Measurements from ENCODE around the gene ASTN2.

DNA sequence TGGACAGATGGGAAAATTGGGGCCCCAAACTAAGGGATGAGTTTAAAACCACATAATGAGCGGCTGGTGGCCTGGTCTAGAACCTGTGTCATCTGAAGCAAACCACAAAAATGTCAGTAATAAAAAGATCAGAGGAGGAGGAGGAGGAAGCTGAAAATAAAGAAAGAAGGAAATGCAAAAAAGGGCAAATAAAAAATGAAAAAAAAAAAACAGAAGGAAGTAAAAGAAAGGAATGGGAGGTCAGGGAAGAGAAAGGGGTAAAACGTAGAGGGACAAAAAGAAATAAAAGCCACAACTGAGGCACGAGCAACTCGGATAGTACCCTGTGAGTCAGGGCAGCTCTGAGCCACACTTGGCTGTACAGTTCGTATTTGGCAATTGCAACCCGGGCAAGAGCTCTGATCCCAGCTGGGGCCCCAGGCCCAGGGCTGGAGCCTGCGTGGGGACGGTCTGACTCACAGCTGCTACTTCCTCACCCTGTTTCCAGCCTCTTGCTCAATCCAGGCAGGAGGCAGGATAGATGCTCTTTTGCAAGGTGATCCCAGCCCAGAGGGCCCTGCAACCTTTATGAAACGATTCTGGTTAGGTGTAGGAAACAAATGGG, 865.7 kb downstream of the ASTN2 start:
- TF ChIP-seq CTCF (IDR thresholded peaks at IDR 0.05): no peak
- no peak for TF ChIP-seq POLR2A (IDR thresholded peaks at IDR 0.05)

Data from thyroid gland (tissue), 4 donors.